Esophagus muscularis mucosa (tissue), 4 donors: Measurements from ENCODE around the gene TEDDM1. TPM values are rescaled to one million over a fixed set of nuclear protein-coding genes. Genes with fewer than 3 reads are reported as not detected.
A peak's percentile ranks its signal among the peaks of the same experiment; 100 is the strongest.

Source experiments
- DNase-seq: peaks from one replicate; pipeline ENCODE4 v3.0.0-alpha.2; 2017; ENCODE audit errors: extremely low spot score
- H3K27ac ChIP-seq, 4 donors: fragments of 200-600 bp; sonication (generic); replicated peaks in 1 of 4; 1 replicate in 3 of 4; 2 replicates in 1 of 4; pipeline ENCODE4 v1.5.1; 2016 to 2019; ENCODE audit warnings: mild to moderate bottlenecking in 1 of 4
- H3K27me3 ChIP-seq, 4 donors: fragments of 200-600 bp; sonication (generic); one replicate each; pipeline versions ENCODE4 v1.5.1 to v1.6.0; 2016 to 2019
- H3K36me3 ChIP-seq, 4 donors: fragments of 200-600 bp; sonication (generic); one replicate each; pipeline ENCODE4 v1.5.1; 2016 to 2019
- H3K4me1 ChIP-seq, 4 donors: fragments of 200-600 bp; sonication (generic); one replicate each; pipeline ENCODE4 v1.5.1; 2016 to 2019
- H3K4me3 ChIP-seq, 4 donors: fragments of 200-600 bp; sonication (generic); 1 replicate in 2 of 4; 2 replicates in 2 of 4; pipeline ENCODE4 v1.5.1; 2016 to 2019; ENCODE audit warnings: mild to moderate bottlenecking in 4 of 4, moderate library complexity in 1 of 4
- H3K9me3 ChIP-seq, 4 donors: fragments of 200-600 bp; sonication (generic); 1 replicate in 3 of 4; 2 replicates in 1 of 4; pipeline ENCODE4 v1.5.1; 2016 to 2019
- EP300 ChIP-seq: sonication (generic); formaldehyde crosslinking; IDR thresholded peaks from one replicate; pipeline ENCODE4 v1.6.1; 2017; ENCODE audit warnings: antibody characterized with exemption
- POLR2A ChIP-seq: fragments of 450-650 bp; IDR thresholded peaks from one replicate; pipeline ENCODE4 v1.6.1; 2017; ENCODE audit warnings: antibody characterized with exemption, moderate library complexity, mild to moderate bottlenecking, low read depth
- POLR2AphosphoS5 ChIP-seq, 2 donors: sonication (generic); formaldehyde crosslinking; IDR thresholded peaks; one replicate each; pipeline ENCODE4 v1.6.1; 2017; ENCODE audit warnings: antibody characterized with exemption in 2 of 2
- WGBS: methylation state at CpG from one replicate; pipeline ENCODE4 v1.1.5; 2018; 5-methylcytosine and 5-hydroxymethylcytosine counted together
- intact Hi-C: fragments of 100-400 bp; cut with DNase I; formaldehyde crosslinking; loops from one replicate; pipeline ENCODE4 v1.15.1; 2023
- total RNA-seq, 4 donors: library from RNA; depleted of rRNA; stranded (reverse); fragments of >200 nt; gene quantifications; one replicate each; pipeline versions ENCODE4 v1.1.0 to v1.2.1, GENCODE V29; 2016
- TF ChIP-seq, protein P1 (sequence below), 3 experiments: fragments of 200-600 bp in 2 of 3; fragments of 450-650 bp in 1 of 3; sonication (generic) in 2 of 3; IDR thresholded peaks; one replicate each; pipeline ENCODE4 v1.5.1; 2017 to 2019; ENCODE audit warnings: antibody characterized with exemption in 3 of 3, mild to moderate bottlenecking in 2 of 3, moderate library complexity in 1 of 3

TEDDM1 gene
- total RNA-seq, 4 donors from 2014 or later = not detected

GRCh38 chr1:182357171-182357570 lies 43.3 kb downstream of the TEDDM1 start:
- 92% methylated on average over 2 of the region's 2 CpGs for WGBS
- TF ChIP-seq POLR2A (no peak), POLR2AphosphoS5 (IDR thresholded peaks at IDR 0.05) (no peak), EP300 (no peak)
- TF ChIP-seq, protein P1, sequence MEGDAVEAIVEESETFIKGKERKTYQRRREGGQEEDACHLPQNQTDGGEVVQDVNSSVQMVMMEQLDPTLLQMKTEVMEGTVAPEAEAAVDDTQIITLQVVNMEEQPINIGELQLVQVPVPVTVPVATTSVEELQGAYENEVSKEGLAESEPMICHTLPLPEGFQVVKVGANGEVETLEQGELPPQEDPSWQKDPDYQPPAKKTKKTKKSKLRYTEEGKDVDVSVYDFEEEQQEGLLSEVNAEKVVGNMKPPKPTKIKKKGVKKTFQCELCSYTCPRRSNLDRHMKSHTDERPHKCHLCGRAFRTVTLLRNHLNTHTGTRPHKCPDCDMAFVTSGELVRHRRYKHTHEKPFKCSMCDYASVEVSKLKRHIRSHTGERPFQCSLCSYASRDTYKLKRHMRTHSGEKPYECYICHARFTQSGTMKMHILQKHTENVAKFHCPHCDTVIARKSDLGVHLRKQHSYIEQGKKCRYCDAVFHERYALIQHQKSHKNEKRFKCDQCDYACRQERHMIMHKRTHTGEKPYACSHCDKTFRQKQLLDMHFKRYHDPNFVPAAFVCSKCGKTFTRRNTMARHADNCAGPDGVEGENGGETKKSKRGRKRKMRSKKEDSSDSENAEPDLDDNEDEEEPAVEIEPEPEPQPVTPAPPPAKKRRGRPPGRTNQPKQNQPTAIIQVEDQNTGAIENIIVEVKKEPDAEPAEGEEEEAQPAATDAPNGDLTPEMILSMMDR (IDR thresholded peaks at IDR 0.05) = no peak
- intact Hi-C loops = no loop called here
- no peak overlapping the region for H3K27ac ChIP-seq
- H3K4me3 ChIP-seq = no peak overlapping the region
- H3K27me3 ChIP-seq = no peaks in the 10 kb centered on the region
- H3K9me3 ChIP-seq = no peaks in the 10 kb centered on the region
- DNase-seq = no peak
- H3K4me1 ChIP-seq = peaks cover 8 to 14% (median 11%) of the 10 kb centered on the region in 4 donors
- H3K36me3 ChIP-seq = no peaks in the 10 kb centered on the region

DNA sequence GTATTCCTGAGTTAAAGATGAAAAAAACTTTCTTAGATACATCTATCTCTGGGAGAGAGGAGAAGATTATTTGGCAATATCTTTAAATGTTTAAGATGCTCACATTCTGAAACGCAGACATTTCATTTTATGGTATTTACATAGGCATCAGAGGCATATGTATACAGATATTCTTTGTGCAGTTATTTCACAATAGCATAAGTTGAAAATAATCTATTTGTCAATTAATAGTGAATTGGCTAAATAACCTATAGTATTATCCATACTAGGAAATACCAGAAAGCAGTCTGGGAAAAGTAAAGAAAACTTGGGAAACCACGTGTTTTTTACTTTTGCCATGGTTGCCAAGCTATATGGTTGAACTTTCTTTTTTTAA lies 44.8 kb downstream of the TEDDM1 start:
- intact Hi-C loops = no loop called here
- TF ChIP-seq EP300 = no peak
- TF ChIP-seq POLR2AphosphoS5 (IDR thresholded peaks at IDR 0.05) = no peak
- TF ChIP-seq, protein P1 (IDR thresholded peaks at IDR 0.05) = no peak
- no peak for DNase-seq

GRCh38 chr1:182351790-182352364 lies 48.6 kb downstream of the TEDDM1 start:
- Histone ChIP-seq H3K27me3 (no peaks in the 10 kb centered on the region), H3K4me1 (peaks cover 17 to 55% (median 49%) of the 10 kb centered on the region in 4 donors), H3K36me3 (no peaks in the 10 kb centered on the region), H3K27ac (peak overlapping the region; percentile 70 to 83 (median 80)), H3K4me3 (no peak overlapping the region), H3K9me3 (no peaks in the 10 kb centered on the region)
- intact Hi-C loops = loop anchor here (5.0 kb wide), 1 partner anchor 210 kb away; no protein-coding TSS in a partner anchor
- 36% methylated on average over 1 of the region's 1 CpG for WGBS
- TF ChIP-seq EP300 (peak; percentile 96), POLR2AphosphoS5 (IDR thresholded peaks at IDR 0.05) (peak; percentile 82 to 87), POLR2A (no peak)
- TF ChIP-seq, protein P1 (IDR thresholded peaks at IDR 0.05) = no peak
- DNase-seq = no peak

More for the DNA sequence above, 44.8 kb downstream of the TEDDM1 start:
- H3K4me1 ChIP-seq = peaks cover 11 to 27% (median 25%) of the 10 kb centered on the region in 4 donors
- no peak overlapping the region for H3K27ac ChIP-seq
- H3K9me3 ChIP-seq = no peaks in the 10 kb centered on the region
- H3K36me3 ChIP-seq = no peaks in the 10 kb centered on the region
- no peaks in the 10 kb centered on the region for H3K27me3 ChIP-seq
- 89% methylated on average over 2 of the region's 2 CpGs for WGBS
- no peak overlapping the region for H3K4me3 ChIP-seq

- H3K4me3 ChIP-seq = no peak overlapping the region
- peak; percentile 93 for DNase-seq
- no peaks in the 10 kb centered on the region for H3K9me3 ChIP-seq
- peaks cover 17 to 55% (median 49%) of the 10 kb centered on the region in 4 donors for H3K4me1 ChIP-seq
- H3K36me3 ChIP-seq = no peaks in the 10 kb centered on the region
- H3K27ac ChIP-seq = peak overlapping the region; percentile 79 to 83 (median 80)
- TF ChIP-seq POLR2A (no peak), EP300 (peak; percentile 35), POLR2AphosphoS5 (IDR thresholded peaks at IDR 0.05) (peak; percentile 66 to 86)
- TF ChIP-seq, protein P1 (IDR thresholded peaks at IDR 0.05) = no peak
- whole genome bisulfite sequencing = 87% methylated on average over 2 of the region's 2 CpGs
- H3K27me3 ChIP-seq = no peaks in the 10 kb centered on the region
- intact Hi-C loops = loop anchor here (5.0 kb wide), 1 partner anchor 209 kb away; no protein-coding TSS in a partner anchor
These were observed 49.6 kb downstream of the TEDDM1 start for GRCh38 chr1:182350839-182351238.
